ENCODE results near the gene PIK3C3.
"Not testable (repeated sequence)": the region's sequence is repeated elsewhere in the genome, so short reads cannot be mapped to it uniquely, and the experiment has no call there.

The PIK3C3 gene

DNA sequence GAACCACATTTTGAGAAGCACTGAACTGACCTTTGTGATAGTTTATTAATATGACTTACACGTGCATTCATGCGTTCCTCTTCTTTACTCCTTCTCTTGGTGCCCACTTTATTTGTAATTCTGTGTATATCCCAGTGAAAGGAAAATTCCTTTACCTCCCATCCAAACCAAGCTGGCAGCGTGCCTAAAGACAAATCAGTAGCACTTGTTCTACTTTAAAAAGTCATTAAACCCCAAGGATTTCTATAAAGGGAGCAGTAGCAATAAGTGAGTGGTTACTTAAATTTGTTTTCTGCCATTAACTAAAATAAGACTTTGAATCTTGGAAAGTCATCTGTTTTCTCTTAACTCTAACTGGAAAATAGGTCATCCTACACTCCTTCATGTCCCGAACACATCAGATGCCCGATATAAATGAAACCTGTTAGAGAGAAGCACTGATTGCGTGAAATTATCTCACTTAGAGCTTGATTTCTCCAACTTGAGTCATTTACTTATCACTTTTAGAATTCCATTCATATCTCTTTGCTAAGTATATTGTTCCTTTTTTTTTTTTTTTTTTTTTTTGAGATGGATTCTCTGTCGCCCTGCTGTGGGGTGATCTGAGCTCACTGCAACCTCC lies 10.7 kb downstream of the PIK3C3 start:
- DNase-seq (ENCODE audit: low read depth in 2 of 2) = no peak

DNA sequence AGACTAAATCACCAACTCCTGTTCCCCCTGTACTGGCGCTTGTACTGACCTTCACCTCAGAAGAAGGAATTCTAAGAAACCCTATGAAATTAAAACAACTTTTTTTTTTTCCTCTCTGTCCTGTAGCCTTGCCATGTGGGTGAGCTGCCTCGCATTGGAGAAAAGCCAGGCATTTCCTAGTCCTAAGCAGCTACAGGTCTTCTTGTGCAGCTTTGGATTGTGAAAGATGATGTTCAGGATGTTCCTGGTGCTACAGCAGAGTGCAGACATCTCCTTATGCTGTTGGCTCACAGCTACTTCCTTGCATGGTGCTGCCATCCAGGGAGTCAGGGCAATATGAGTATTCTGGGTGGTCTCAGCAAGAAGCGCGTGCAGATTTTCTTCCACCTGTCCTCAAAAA lies 11.9 kb downstream of the PIK3C3 start:
- DNase-seq (ENCODE audit: low read depth in 2 of 2) = no peak

DNA sequence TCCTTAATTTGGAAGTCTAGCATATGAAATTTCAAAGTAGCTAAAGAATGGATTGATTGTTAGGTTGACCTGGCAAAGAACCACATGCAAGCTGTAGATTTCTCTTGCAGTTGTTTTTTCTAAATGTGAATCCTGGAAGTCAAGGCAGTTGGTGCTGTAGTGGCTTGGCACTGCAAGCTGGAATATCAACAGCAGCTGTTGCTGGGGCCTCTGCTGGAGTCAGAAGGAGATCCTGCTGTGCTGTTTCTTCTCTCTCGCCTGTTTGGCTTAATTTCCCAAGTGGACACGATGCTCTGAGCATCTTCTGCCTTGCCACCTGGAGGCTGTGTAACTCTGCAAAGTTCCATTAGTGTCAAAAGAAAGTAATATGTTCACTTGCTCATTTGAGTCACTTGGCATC lies 12.6 kb downstream of the PIK3C3 start:
- no peak for DNase-seq (ENCODE audit: low read depth in 2 of 2)

DNA sequence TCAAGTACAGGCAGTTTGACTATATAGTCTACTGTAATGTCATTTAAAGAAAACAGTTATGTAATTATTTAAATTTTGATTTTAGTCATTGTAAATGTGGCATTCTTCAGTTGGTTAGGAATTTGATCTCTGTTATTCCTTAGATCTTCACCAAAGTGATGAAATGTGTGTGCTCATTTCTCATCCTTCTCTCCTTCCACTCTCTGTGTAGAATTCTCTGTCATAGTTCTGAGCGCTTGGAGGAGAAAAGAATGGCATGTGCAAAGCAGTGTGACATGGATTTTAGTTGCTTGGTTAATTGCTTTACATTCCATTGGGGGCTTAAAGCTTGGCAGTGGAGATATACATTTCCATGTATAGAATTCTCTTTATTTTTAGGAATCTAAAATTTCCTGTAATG lies 14.8 kb downstream of the PIK3C3 start:
- DNase-seq (ENCODE audit: low read depth in 2 of 2) = no peak

DNA sequence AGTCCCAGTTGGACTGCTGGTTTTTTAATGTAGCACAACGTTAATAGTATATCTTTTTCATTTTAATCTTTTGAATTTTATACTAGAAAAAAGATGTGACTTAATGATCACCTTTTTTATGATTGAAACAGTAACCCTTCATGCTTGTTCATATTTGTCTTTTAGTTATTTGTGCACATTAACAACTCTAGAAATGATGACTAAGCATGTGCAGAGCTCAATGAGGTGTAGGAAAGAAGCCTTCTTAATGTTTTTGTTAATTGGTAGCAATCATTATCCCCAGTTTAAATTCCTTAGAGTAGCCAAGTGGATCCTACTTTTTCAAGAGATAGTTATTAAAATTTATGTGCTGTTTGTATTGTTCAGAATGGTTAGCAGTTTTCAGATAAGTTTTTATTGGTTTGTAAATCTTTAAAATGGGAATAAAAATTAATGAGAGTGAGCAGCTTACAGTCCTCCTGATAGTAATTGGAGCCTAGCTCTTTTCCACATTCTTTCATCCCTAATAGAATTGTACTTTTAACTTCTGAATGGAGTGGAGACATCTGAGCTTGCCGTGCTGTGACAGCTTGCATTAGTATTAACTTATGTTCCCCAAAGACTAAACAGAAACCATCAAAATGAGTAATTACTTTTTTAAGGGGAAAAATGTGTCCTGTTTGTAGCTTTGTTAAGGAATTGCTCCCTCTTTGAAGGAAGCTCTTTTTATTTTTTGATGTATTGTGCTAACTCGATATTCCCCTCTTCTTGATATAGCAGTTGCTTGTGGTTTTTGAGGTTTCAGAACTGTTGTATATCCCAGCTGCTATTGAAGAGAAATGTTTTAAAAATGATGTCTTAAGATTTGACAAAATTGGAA lies 17.3 kb downstream of the PIK3C3 start:
- no peak for DNase-seq (ENCODE audit: low read depth in 2 of 2)

DNA sequence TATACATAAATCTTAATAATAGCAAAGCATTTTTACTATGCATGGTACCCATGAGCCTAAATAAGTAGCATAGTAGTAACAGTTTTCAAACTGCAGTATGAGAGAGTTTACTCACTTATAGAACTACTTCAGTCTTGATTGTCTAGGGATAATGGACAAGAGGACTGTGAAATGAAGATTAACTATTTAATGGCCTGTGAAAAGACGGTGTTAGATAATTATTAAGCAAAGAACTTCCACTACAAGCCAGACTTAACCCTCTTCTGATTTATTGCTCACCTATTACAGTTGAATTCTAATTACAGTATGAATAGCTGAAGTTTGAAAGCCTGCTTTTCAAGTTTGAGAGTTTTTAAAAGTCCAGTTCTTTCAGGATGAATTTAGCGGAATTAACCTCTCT lies 18.9 kb downstream of the PIK3C3 start:
- no peak for DNase-seq (ENCODE audit: low read depth in 2 of 2)

DNA sequence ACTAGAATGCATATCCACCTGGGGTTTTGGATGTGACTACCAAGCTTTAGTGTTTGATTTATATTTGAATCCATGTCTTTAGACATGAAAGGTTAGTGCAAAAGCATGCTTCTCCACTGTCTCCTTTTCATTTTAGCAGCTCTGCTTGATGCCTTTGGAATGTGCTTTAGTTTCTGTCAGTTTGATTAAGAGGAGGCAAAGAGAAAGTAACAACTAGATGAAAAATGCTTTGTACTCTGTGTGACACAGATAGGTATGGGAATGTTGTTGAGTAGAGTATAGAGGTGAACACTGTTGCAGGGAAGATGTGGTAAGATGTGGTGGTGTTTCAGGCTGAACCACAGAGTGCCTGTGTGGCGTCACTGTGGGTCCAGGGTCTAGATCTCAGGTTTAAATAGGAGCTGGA lies 19.8 kb downstream of the PIK3C3 start:
- DNase-seq (ENCODE audit: low read depth in 2 of 2) = peak in 1 of 2 donors; percentile 13

DNA sequence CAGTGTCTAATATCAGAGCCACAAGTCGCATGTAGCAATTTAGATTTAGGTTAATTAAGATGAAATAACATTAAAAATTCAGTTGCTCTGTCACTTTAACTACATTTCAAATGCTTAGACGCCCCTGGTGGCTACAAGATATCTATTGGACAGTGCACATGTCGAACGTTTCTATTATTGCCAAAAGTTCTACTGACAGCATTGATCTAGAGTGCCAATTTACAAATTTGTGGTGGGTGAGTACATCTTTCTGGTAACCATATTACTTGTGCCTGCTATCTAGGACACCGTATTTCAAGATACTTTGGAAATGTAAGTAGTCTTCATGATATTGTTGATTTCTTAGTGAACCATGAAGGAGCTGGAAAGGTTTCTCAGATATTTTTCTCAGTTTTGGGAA lies 20.2 kb downstream of the PIK3C3 start:
- no peak for DNase-seq (ENCODE audit: low read depth in 2 of 2)

DNA sequence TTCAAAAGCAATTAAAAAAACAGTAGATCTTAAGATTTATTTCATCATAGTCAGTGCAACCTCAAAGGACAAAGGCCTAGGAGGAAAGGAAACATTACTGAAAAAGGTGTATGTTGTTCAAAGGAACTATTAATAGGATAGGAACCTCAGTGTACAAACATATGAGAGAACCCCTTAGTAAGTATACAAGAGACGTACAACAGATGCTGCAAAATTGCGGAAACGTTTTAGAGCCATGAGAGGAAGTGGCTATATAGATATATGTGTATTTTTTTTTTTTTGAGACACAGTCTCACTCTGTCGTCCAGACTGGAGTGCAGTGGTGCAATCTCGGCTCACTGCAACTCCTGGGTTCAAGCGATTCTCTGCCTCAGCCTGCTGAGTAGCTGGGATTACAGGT lies 22.2 kb downstream of the PIK3C3 start:
- no peak for DNase-seq (ENCODE audit: low read depth in 2 of 2)

DNA sequence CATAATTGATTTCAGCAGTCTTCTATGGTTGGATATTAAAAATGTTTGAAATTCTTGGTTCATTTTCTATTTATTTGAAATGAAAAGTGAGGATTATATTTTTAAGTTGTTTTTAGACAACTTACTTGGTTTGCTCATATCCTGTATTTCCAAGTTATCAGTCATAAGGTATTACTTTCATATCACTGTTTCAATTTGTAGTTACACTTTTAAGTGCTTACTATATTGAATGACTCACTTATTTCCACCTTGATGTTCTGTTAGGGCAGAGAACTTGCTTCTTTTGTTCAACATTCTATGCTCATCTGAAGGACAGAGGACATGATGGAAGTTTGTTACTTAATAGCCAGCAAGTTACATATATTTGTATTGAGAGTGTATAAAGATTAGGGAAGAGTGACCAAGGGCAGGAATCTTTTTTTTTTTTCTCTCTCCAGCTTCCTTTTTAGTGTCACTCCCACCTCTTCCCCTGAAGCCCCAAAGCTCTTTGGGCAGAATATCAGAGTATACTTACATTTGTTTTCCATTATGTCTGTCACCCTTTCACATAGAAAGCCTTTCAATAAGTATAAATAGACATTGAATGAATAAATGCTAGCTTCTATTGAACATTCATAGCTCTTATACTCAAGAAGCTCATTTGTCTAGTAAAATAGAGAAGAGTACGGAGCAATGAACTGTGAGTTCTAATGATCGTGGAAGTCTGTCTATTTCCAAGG lies 28.1 kb downstream of the PIK3C3 start:
- no peak for DNase-seq (ENCODE audit: low read depth in 2 of 2)

DNA sequence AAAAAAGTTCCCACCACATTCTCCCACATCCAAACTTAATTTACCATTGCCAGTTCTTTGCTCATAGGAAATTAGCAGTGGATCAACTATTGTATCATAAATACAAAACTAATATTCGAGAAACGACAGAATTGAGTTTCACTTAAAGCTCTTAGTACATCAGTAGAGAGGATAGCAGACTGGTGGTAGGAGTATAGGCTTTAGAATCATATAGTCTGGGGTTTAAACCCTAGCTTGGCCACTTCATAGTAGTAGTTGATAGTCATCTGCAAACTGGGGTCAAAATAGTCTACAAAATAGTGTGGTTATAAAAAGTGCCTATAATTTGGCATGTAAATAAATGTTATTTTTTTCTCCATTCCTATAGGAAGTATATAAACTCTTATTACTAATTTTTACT lies 30.9 kb downstream of the PIK3C3 start:
- DNase-seq (ENCODE audit: low read depth in 2 of 2) = no peak

DNA sequence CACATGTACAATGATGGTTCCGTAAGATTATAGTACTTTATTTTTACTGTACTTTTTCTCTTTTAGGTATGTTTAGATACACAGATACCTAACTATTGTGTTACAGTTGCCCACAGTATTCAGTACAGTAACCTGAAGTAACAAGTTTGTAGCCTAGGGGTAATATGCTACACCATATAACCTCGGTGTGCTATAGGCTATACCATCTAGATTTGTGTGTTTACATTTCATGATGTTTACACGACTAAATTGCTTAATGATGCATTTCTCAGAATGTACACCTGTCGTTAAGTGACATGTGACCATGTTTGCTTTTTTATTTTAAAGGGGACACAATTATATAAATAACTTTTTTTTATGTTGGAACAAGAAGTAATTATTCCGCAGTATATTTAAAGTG lies 34.5 kb downstream of the PIK3C3 start:
- DNase-seq (ENCODE audit: low read depth in 2 of 2) = no peak

DNA sequence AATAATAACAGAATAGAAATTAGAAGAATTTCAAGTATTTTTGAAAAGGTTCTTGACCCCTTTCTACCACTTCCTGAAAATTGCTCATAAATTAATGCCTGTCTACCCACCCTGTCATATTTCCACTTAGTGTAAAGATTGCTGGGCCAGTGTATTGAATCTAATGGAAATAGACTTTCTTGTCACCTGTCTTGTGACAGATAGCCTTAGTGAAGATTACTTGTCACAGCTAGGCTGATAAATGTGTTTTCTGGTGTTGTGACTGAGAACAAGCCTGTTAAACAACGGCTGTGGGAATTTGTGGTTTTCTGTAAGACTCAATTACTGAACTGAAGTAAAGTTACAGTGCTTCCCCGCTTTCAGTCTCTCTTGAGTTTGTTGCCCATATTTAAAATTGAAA lies 37.0 kb downstream of the PIK3C3 start:
- no peak for DNase-seq (ENCODE audit: low read depth in 2 of 2)

DNA sequence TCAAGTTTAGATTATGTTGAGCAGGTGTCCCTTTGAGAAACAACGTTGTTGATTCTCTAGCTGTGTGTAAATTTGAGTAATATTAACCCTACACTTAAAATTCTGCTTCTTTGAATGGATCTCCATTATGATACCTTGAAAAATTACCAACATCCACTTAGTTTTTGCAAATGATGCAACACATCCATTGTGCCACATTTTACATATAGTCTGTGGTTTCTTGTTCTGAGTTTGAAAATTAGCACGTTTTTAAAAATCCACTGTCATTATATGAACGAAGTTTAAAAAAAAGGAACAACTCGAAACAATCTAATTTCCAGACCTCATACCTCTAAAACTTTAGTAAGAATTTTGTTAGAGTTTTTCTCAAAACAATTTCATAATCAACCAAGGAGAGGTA lies 37.7 kb downstream of the PIK3C3 start:
- no peak for DNase-seq (ENCODE audit: low read depth in 2 of 2)

DNA sequence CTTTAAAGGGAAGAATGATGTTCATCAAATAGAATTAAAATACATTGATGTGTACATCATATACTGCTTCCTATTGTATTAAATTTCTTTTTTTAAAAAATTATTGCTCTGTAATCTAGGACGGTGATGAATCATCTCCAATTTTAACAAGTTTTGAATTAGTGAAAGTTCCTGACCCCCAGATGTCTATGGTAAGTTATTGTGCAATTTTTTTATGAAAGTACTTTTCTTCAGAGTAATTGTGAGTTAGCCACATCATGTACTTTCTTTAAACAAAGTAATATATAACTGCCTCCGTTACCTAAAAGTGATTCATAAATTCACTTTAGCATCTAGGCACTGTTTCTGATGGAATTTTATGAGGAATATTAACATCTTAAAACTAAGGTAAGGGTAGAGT lies 38.1 kb downstream of the PIK3C3 start:
- no peak for DNase-seq (ENCODE audit: low read depth in 2 of 2)

DNA sequence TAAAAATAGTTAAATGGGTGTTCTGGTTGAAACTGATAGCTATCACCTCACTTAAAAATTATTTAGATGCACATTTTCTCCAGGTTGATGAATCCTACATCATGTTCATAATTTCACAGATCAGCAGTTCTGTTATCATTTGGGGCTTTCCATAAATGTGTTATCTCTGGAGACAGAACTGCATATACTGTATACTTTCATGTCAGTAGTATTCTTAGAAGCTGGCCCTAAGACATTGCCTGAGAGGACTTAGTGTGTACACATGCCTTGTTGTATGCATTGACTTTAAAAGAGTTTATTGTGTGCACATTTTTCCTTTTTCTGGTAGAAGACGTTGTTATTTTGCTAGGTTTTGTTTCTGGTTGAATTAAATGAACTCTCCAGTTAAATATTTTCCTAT lies 41.0 kb downstream of the PIK3C3 start:
- no peak for DNase-seq (ENCODE audit: low read depth in 2 of 2)

DNA sequence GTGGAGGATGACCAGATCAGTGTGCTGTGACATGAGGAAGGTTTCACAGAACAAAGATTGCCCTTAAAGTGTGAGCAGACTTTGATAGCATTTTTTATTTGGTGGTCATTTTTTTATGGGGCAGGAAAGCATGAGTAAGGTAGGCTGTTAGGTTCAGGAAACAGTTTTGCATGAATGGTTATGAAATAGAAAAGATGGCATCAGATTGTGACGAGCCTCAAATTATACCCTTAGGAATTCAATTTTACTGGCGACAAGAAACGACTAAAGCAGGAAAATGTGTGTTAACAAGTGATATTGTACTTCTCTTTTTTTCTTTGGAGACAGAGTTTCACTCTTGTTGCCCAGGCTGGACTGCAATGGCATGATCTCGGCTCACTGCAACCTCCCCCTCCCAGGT lies 44.7 kb downstream of the PIK3C3 start:
- no peak for DNase-seq (ENCODE audit: low read depth in 2 of 2)

DNA sequence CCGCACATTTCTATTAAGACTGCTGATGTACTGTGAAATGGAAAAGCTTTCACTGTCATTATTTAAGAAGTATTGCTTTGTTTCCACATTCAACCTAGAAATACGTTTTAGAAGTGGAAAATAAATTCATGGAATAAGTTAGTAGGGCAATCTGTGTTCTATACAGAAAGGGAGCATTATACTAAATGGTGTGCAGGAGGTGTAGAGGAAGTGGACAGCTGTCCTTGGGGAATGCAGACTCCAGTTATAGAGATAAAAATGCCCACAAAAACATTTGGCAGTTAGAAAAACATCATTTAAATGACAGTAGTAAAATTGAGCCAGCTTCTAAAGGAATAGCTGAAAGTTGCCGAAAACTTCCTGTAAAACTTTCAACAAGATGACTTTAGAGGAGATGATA lies 46.8 kb downstream of the PIK3C3 start:
- DNase-seq (ENCODE audit: low read depth in 2 of 2) = no peak

DNA sequence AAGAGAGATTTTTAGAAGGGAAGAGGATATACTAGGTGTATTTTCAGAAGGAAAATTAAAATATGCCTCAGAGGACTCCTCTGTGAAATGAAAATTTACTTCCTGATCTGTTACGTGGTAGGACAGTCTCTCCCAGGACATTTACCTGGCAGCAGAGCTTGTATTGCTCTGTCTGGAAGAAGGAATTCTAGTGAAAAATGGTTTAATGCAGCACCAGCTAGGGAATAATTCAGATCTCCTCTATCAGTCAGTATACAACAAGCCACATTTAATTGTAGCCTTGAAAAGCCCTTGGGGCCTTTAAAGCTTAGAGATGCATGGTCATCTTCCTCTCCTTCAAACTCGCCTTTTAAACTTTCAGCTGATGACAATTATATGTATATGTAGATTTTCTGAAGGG lies 49.6 kb downstream of the PIK3C3 start:
- DNase-seq (ENCODE audit: low read depth in 2 of 2) = no peak

DNA sequence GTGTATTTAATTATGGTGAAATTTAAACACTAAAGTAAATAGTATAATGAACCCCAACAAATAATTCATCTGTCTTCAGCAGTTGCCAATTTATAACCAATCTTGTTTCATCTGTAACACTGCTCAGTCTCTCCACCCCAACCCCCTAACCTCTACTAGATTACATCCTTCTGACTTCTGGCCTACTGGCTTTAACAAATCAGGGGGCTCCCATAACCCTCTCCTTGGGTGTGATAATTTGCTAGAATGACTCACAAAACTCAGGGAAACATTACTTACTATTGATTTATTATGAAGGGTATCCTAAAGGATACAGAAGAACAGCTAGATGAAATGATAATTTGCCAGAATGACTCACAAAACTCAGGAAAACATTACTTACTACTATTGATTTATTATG lies 50.7 kb downstream of the PIK3C3 start:
- DNase-seq (ENCODE audit: low read depth in 2 of 2) = no peak

DNA sequence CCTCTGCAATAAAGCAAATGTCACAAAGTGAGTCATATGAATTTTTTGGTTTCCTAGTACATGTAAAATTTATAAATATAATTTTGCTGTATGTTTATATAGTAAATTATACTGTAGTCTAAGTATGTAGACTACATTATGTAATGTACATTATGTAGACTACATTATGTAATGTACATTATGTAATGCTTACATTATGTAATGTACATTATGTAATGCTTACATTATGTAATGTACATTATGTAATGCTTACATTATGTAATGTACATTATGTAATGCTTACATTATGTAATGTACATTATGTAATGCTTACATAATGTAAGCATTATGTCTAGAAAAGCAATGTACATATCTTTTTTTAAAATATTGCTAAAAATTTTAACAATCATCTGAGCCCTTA lies 54.4 kb downstream of the PIK3C3 start:
- not testable (repeated sequence) for DNase-seq (ENCODE audit: low read depth in 2 of 2)

DNA sequence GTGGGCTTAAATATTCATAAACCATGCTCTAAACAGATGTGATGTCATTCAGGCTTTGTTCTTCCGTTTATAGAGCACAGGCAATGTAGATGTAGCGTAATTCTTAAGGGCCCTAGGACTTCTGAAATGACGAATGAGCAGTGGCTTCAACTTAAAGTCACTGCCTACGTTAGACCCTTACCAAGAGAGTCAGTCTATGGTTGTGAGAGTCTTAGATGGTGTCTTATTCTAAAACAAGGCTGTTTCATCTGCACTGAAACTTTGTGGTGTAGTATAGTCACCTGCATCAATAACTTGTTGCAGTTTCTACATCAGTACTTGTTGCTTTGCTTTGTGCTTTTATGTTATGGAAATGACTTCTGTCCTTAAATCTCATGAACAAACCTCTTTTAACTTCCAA lies 56.0 kb downstream of the PIK3C3 start:
- no peak for DNase-seq (ENCODE audit: low read depth in 2 of 2)

DNA sequence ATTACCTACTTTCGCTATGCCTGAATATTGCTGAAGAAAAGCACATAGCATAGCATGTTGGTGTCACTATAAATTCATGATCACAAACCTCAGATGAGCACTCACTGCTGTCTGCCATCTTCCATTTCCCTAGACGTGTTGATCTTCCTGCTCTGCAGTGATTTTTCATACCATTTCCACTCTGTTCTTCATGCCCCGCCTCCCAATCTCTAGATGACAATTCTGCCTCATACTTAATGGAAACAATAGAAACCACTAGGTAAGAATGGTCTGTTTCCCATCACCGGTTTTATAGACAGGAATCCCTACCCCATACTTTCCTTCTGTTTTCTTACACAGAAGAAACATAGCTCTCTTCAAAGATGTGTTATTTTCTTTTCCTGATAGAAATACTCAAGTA lies 63.8 kb downstream of the PIK3C3 start:
- no peak for DNase-seq (ENCODE audit: low read depth in 2 of 2)

Data from stimulated activated CD8-positive, alpha-beta memory T cell treated with anti-CD3 and anti-CD28 coated beads, Interleukin-15, amount 100 ng/mL, for 48 hours (primary cell).